Osteocyte (in vitro differentiated cells): ENCODE data around the gene OR2A14. TPM values are rescaled to one million over a fixed set of nuclear protein-coding genes. Genes with fewer than 3 reads are reported as not detected.
"Not testable (repeated sequence)": the region's sequence is repeated elsewhere in the genome, so short reads cannot be mapped to it uniquely, and the experiment has no call there.

Experiments
- DNase-seq: peaks from one replicate; pipeline ENCODE4 v3.0.0; 2021; ENCODE audit warnings: mixed read lengths; ENCODE audit not compliant: unreplicated experiment; ENCODE audit errors: extremely low spot score
- H3K27ac Mint-ChIP-seq: one replicate; pipeline ENCODE4 v1.8.0; 2021; ENCODE audit warnings: mild to moderate bottlenecking, mixed read lengths; ENCODE audit not compliant: unreplicated experiment
- H3K27me3 Mint-ChIP-seq: one replicate; pipeline ENCODE4 v1.8.0; 2021; ENCODE audit warnings: mixed read lengths; ENCODE audit not compliant: unreplicated experiment
- H3K36me3 Mint-ChIP-seq: one replicate; pipeline ENCODE4 v1.8.0; 2021; ENCODE audit warnings: mixed read lengths; ENCODE audit not compliant: unreplicated experiment
- H3K4me1 Mint-ChIP-seq: one replicate; pipeline ENCODE4 v1.8.0; 2021; ENCODE audit warnings: mixed read lengths; ENCODE audit not compliant: unreplicated experiment
- H3K4me3 Mint-ChIP-seq: one replicate; pipeline ENCODE4 v1.8.0; 2021; ENCODE audit warnings: mild to moderate bottlenecking, moderate library complexity, mixed read lengths; ENCODE audit not compliant: unreplicated experiment
- H3K9me3 Mint-ChIP-seq: one replicate; pipeline ENCODE4 v1.8.0; 2021; ENCODE audit warnings: mixed read lengths; ENCODE audit not compliant: unreplicated experiment
- total RNA-seq: library from RNA; stranded (reverse); gene quantifications from 2 replicates; pipeline ENCODE4 v1.2.1, GENCODE V29; 2021
- TF ChIP-seq, protein P1 (sequence below): fragments of 200-600 bp; sonication (generic); IDR thresholded peaks from 2 replicates; pipeline ENCODE4 v1.5.0; 2021; ENCODE audit warnings: antibody characterized with exemption, mild to moderate bottlenecking, moderate library complexity

OR2A14 gene
- total RNA-seq, 1 donor from 2014 or later = not detected

DNA sequence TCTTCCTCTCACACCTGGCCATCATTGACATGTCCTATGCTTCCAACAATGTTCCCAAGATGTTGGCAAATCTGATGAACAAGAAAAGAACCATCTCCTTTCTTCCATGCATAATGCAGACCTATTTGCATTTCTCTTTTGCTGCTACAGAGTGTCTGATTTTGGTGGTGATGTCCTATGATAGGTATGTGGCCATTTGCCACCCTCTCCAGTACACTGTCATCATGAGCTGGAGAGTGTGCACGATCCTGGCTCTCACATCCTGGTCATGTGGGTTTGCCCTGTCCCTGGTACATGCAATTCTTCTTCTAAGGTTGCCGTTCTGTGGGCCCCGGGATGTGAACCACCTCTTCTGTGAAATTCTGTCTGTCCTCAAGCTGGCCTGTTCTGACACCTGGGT lies 19.2 kb downstream of the OR2A14 start:
- H3K36me3 Mint-ChIP-seq = no peaks in the 10 kb centered on the region
- DNase-seq = no peak
- TF ChIP-seq, protein P1, sequence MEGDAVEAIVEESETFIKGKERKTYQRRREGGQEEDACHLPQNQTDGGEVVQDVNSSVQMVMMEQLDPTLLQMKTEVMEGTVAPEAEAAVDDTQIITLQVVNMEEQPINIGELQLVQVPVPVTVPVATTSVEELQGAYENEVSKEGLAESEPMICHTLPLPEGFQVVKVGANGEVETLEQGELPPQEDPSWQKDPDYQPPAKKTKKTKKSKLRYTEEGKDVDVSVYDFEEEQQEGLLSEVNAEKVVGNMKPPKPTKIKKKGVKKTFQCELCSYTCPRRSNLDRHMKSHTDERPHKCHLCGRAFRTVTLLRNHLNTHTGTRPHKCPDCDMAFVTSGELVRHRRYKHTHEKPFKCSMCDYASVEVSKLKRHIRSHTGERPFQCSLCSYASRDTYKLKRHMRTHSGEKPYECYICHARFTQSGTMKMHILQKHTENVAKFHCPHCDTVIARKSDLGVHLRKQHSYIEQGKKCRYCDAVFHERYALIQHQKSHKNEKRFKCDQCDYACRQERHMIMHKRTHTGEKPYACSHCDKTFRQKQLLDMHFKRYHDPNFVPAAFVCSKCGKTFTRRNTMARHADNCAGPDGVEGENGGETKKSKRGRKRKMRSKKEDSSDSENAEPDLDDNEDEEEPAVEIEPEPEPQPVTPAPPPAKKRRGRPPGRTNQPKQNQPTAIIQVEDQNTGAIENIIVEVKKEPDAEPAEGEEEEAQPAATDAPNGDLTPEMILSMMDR = no peak
- H3K9me3 Mint-ChIP-seq = peaks cover 7% of the 10 kb centered on the region
- no peak overlapping the region for H3K4me3 Mint-ChIP-seq
- peaks cover 3% of the 10 kb centered on the region for H3K27me3 Mint-ChIP-seq
- no peaks in the 10 kb centered on the region for H3K4me1 Mint-ChIP-seq
- H3K27ac Mint-ChIP-seq = no peak overlapping the region

DNA sequence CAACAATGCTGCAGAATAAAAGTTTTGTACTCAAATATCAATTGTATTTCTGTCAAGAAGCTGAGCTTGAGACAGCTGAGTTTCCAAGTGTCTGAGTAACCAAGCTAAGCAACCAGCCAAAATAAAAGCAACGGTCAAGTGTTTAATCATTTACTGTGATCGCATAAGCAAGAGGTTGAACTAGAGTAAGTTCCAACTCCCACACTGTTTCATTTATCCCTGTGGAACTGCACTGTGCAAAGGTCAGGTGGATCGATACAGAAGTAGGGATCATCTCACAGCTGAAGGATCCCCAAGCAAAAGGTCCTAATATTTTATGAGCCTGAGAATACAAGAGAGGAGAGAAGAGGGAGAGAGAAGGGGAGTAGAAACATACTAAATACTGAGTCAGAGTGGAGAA lies 21.4 kb downstream of the OR2A14 start:
- Mint-ChIP-seq H3K4me3 (no peak overlapping the region), H3K9me3 (peaks cover 18% of the 10 kb centered on the region), H3K36me3 (no peaks in the 10 kb centered on the region), H3K27ac (no peak overlapping the region), H3K27me3 (peaks cover 3% of the 10 kb centered on the region), H3K4me1 (no peaks in the 10 kb centered on the region)
- TF ChIP-seq, protein P1 = no peak
- DNase-seq = no peak

DNA sequence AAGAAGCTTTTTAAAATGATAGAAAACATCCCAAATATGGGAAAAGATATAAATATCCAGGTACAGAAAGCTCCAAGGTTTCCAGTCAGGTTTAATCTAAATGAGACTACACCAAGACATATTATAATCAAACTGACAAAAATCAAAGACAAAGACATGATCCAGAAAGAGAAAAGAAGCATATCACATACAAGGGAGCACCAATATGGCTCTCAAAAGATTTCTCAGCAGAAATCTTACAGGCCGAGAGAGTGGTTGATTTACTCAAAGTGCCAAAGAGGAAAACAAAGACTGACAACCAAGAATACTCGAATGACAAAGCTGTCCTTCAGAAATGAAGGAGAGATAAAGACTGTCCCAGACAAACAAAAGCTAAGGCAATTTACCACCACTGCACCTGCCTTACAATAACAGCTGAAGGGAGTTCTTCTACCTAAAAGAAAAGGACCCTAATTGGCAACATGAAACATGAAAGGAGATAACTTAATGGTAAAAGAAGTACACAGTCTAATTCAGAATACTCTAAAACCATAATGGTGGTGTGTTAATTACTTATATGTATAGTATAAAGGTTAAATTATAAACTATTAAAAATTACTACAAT lies 25.4 kb downstream of the OR2A14 start:
- H3K9me3 Mint-ChIP-seq = peaks cover 31% of the 10 kb centered on the region
- H3K4me1 Mint-ChIP-seq = no peaks in the 10 kb centered on the region
- H3K4me3 Mint-ChIP-seq = no peak overlapping the region
- H3K36me3 Mint-ChIP-seq = no peaks in the 10 kb centered on the region
- H3K27me3 Mint-ChIP-seq = peaks cover 6% of the 10 kb centered on the region
- TF ChIP-seq, protein P1 = no peak
- no peak for DNase-seq
- H3K27ac Mint-ChIP-seq = no peak overlapping the region

DNA sequence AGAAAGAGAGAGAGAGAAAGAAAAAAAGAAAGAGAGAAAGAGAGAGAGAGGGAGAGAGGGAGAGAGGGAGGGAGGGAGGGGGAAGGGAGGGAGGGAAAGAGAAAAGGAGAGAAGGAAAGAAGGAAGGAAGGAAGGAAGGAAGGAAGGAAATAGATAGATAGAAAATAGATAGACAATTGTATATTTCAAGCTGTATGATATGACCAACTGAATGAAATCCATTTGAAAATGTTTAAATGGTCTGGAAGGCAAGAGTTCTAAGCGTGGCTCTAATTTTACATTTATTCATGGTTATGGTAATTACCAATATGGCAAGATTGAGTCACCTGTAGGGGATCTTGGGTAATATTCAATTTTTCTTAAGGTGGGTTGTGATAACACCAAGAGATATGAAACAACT lies 35.9 kb downstream of the OR2A14 start:
- TF ChIP-seq, protein P1 = no peak
- Mint-ChIP-seq H3K36me3 (no peaks in the 10 kb centered on the region), H3K4me3 (no peak overlapping the region), H3K4me1 (no peaks in the 10 kb centered on the region), H3K27ac (no peak overlapping the region), H3K27me3 (peaks cover 10% of the 10 kb centered on the region), H3K9me3 (no peaks in the 10 kb centered on the region)
- no peak for DNase-seq

DNA sequence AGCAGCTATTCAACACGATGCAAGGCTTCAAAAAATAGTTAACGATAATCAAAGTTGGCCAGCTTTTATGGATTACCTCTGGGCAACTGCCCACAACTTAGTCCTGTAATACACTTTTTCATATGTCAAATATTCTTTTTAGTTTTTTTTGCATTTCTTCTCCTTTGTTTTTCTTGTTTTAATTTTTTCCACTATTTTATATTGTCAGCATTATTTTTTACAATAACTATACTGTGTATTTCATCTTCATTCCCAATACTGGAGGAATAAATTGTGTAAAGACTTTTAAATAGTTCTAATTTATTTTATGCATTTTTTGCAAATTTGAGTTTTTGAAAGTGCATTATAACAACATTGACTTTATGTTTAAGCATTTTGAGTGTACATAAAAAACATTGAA lies 41.8 kb downstream of the OR2A14 start:
- Mint-ChIP-seq H3K27me3 (peaks cover 5% of the 10 kb centered on the region), H3K4me1 (no peaks in the 10 kb centered on the region), H3K9me3 (no peaks in the 10 kb centered on the region), H3K27ac (no peak overlapping the region), H3K36me3 (no peaks in the 10 kb centered on the region), H3K4me3 (no peak overlapping the region)
- TF ChIP-seq, protein P1 = no peak
- DNase-seq = no peak

DNA sequence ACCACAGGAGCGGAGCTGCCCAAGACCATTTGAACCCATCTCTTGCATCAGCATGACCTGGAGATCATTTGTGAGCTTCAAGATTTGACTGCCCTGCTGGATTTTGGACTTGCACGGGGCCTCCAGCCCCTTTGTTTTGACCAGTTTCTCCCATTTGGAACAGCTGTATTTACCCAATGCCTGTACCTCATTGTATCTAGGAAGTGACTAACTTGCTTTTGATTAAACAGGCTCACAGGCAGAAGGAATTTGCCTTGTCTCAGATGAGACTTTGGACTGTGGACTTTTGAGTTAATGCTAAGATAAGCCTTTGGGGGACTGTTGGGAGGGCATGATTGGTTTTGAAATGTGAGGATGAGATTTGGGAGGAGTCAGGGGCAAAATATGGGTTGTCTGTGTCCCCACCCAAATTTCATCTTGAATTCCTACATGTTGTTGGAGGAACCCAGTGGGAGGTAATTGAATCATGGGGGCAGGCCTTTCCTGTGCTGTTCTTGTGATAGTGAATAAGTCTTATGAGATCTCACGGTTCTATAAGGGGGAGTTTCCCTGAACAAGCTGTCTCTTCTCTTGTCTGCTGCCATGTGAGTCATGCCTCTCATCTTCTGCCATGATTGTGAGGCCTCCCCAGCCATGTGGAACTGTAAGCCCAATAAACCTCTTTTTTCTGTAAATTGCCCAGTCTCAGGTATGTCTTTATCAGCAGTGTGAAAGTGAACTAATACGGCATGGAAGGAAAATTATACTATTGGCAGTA lies 48.8 kb downstream of the OR2A14 start:
- H3K9me3 Mint-ChIP-seq, H3K4me1 Mint-ChIP-seq, H3K27ac Mint-ChIP-seq, H3K36me3 Mint-ChIP-seq, DNase-seq, H3K4me3 Mint-ChIP-seq: not testable (repeated sequence)
- H3K27me3 Mint-ChIP-seq = peaks cover 17% of the 10 kb centered on the region
